Epithelial cell of proximal tubule (primary cell): ENCODE measurements around the gene PXDN. TPM values are rescaled to one million over a fixed set of nuclear protein-coding genes. Genes with fewer than 3 reads are reported as not detected.

Experiments used
- DNase-seq: peaks from one replicate; pipeline ENCODE4 v3.0.0-alpha.2; 2011; ENCODE audit warnings: low read depth
- H3K4me3 ChIP-seq: 2 replicates; pipeline ENCODE4 v1.5.1; 2011; ENCODE audit warnings: low read depth, mild to moderate bottlenecking, low read length
- total RNA-seq: library from RNA; depleted of rRNA; stranded (reverse); fragments of >200 nt; gene quantifications from 2 replicates; pipeline ENCODE4 v1.2.3, GENCODE V29; 2015
- TF ChIP-seq, protein P1 (sequence below): conservative IDR thresholded peaks from 2 replicates; pipeline ENCODE4 v1.5.1; 2012; ENCODE audit warnings: low read depth, mild to moderate bottlenecking, low read length

The PXDN gene
- total RNA-seq, 1 donor from 2014 or later, result 197 TPM

DNA sequence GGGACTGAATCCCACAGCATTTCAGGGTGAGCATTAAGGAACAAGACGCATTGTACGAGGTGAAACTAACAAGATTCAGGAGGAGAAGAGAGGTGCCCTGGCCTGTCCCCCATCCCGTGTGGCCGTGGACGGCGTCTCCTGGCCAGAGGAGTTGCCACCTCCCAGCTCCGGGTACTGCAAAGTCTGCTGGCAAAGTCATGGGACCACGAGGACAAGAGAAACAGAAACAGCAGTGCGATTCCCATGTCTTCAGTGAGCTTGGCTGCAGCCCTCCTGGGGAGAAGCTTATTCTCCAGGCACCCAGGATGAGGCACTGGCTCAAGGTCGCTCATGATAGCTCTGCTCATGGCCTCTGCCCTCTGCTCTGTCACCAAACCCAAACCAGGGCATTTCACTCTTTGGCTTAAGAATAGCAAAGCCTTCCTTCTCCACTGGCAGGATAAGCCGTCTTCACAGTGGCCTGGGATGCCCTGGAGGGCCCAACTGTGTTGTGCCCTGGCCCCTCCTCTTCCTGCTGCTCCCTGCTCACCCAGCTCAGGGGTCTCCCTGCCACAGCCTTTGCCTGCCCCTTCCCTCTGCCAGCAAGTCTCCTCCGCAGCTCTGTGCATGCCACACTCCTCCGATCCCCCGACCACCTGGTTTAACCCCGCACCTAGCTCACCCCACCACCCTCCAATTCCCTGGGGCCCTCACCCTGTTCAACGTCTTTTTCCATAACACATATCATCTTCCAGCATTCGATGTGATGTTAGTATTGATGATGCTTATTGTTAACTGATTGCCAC lies 144.8 kb downstream of the PXDN start:
- no peak overlapping the region for H3K4me3 ChIP-seq
- TF ChIP-seq, protein P1, sequence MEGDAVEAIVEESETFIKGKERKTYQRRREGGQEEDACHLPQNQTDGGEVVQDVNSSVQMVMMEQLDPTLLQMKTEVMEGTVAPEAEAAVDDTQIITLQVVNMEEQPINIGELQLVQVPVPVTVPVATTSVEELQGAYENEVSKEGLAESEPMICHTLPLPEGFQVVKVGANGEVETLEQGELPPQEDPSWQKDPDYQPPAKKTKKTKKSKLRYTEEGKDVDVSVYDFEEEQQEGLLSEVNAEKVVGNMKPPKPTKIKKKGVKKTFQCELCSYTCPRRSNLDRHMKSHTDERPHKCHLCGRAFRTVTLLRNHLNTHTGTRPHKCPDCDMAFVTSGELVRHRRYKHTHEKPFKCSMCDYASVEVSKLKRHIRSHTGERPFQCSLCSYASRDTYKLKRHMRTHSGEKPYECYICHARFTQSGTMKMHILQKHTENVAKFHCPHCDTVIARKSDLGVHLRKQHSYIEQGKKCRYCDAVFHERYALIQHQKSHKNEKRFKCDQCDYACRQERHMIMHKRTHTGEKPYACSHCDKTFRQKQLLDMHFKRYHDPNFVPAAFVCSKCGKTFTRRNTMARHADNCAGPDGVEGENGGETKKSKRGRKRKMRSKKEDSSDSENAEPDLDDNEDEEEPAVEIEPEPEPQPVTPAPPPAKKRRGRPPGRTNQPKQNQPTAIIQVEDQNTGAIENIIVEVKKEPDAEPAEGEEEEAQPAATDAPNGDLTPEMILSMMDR, result no peak
- no peak for DNase-seq

DNA sequence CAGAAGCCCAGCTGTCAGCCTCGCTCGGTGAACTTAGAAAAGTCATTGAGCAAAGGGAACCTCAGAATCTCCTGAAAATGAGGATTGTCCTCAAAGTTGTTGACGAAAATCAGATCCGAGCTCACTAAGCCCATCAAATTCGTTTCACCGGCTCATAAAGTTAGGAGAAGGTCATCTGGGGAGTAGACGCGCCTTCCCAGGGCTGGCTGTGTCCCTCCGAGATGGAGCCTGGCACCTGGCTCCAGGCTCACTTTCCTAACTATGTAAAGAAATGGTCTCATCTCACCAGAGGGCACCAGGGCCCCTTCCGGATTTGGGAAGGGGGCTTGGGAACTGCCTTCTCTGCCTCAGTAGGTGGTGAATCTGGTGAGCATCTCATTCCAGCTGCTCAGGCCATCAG lies 145.5 kb downstream of the PXDN start:
- DNase-seq, result no peak
- TF ChIP-seq, protein P1, result no peak
- no peak overlapping the region for H3K4me3 ChIP-seq

DNA sequence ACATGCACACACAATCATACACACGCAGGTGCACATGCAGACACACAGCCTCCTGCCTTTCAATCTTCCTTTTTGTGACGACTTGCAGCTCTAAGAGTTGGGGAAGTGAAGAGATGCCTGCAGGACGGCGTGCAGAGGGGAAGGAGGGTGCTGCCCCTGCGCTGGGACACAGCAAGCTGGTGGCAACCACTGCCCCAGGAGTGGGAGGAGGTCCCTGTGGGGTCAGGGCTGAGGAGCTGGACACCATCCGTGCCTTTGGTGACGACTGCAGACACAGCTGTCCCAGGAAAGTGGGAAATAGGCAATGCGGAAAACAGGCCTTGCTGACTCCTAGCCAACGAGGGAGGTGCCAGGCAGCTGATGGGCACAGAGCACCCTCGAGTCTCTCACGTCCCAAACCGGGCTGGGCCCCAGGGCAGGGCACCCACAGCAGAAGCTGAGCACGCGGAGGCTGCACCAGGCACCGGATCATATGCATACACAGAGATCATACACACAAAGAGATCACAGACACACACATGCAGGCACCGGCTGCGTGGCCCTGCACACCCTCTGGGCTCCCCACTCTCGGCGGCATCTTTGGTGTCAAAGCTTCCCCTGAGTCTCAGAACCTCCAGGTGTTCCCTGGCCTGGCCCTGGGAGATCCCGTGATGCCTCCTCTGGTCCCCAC lies 146.1 kb downstream of the PXDN start:
- TF ChIP-seq, protein P1, result no peak
- DNase-seq, result no peak
- H3K4me3 ChIP-seq, result no peak overlapping the region

DNA sequence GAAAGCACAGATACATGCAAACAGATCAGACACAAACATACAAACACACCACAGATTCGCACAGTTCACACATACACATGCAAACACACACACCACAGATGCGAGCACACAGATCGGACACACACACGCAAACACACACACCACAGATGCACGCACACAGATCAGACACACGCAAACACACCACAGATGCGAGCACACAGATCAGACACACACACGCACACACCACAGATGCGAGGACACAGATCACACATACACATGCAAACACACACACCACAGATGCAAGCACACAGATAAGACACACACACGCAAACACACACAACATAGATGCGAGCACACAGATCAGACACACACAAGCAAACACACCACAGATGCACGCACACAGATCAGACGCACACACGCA lies 149.0 kb downstream of the PXDN start:
- no peak overlapping the region for H3K4me3 ChIP-seq
- TF ChIP-seq, protein P1, result no peak
- no peak for DNase-seq

DNA sequence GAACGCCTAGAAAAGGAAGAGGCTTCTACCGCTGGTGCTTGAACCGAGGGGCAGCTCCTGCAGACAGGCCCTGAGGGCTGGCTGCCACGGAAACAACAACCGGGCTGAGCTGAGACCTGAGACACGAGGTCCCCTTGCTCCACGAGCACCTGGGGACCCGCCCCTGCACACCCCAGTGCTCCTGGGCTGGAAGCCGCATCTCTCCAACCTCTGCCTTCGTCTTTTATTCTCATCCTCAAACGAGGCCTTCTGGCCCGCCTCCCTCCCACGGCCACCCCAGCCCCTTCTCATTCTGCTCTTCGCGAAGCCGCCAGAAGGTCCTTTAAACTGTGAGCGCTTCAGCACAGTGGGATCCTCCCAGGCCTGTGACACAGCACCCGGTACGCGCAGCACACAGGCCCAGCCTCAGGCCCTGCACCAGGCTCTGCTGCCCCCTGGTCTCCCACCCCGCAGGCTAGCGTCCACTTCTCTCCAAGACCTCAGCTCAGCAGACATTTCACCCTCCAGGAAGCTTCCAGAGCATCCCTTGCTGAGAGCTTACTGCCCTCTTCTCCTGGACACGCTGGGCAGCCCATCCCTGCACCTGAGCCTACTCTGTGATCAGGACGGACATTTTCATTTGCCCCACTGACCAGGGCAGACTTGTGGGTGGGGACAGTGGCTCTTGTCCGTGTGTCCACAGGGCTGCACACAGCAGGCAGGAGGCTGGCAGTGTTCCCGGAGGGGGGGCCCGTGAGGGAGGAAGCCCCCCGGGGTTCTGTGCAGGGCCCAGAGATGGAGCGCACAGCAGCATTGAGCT lies 149.7 kb downstream of the PXDN start:
- H3K4me3 ChIP-seq, result no peak overlapping the region
- TF ChIP-seq, protein P1, result no peak
- no peak for DNase-seq

DNA sequence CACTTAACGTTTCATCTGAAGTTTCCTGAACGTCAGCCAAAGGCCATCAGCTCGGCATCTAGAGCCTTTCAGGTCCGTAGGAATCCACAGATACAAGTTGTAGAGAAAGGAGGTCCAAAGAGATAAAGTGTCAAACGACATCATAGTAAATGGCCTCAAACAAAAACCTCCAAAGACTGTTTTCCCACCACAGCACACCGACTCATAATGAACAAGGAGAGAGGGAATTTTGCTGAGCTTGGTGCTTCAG lies 150.3 kb downstream of the PXDN start:
- no peak overlapping the region for H3K4me3 ChIP-seq
- TF ChIP-seq, protein P1, result no peak
- no peak for DNase-seq
